GM19397 (cell line): ENCODE data around the gene LTA4H.

Experiments used
- ATAC-seq: cut with Tn5 transposase; IDR thresholded peaks from one replicate; pipeline ENCODE4 v1.9.1; 2021; ENCODE audit warnings: mild to moderate bottlenecking, moderate library complexity; ENCODE audit not compliant: unreplicated experiment

LTA4H gene

GRCh38 chr12:95966287-95966870, 69.0 kb downstream of the LTA4H start:
- no peak for ATAC-seq

GRCh38 chr12:95963096-95963495, 72.3 kb downstream of the LTA4H start:
- ATAC-seq, result no peak

DNA sequence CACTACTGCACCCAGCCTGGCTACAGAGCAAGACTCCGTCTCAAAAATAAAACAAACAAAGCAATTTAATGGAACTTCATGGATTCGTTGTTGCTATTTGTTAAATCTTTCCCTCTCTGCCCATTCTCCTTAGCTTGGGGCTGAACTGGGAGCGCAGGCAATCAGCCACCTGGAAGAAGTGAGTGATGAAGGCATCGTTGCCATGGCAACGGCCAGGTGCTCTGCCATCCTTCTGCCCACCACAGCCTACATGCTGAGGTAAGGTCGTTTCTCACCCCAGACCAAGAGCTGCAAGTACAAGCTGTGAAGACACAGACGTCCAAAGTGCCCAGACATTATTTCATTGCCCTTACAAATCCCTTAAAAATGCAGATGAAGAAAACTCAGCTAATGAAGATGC, 73.2 kb downstream of the LTA4H start:
- ATAC-seq, result no peak

GRCh38 chr12:95960241-95960640, 75.1 kb downstream of the LTA4H start:
- ATAC-seq, result no peak

DNA sequence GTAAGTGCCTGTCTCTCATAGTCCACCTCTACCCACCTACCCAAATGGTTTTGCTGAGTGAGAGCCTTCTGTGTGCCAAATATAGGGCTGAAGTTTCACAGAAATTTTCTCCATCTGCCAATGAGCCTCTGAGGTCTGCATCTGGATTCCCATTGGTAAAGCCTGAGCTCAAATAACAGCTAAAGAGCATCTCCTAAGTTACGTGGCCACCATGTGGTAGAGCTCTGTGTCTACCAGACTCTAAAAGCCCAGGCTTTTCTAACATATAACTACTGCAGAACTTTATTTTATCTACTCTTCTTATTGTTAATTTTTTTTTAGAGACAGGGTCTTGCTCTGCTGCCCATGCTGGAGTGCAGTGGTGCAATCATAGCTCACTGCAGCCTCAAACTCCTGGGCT, 76.3 kb downstream of the LTA4H start:
- ATAC-seq, result no peak

- no peak for ATAC-seq
Observed at GRCh38 chr12:95956557-95957145, 78.7 kb downstream of the LTA4H start.

DNA sequence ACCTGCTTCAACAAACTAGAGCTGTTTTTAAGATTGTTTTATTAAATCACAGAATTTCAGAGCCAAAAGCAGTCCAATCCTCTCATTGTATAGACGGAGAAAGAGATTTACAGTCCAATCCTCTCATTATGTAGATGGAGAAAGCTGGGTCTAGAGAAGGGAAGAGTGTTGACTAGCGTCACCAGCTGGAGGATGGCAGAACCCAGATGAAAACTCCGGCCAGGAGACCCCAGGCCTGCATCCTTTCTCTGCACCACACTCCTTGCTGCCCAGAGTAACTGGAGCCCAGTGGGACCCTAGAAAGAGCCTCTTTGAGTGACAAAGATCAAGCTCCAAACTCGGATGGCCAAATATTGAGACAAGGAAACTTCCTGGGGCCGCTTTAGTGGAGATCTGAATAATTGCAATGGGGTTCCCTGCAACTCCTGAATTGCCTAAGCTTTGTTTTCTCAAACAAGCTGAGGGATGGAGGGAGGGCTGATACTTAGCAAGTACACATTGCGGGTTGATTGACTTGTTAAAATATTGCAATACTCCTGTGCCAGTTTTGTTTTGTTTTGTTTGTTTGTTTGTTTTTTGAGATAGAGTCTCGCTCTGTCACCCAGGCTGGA, 79.7 kb downstream of the LTA4H start:
- no peak for ATAC-seq

DNA sequence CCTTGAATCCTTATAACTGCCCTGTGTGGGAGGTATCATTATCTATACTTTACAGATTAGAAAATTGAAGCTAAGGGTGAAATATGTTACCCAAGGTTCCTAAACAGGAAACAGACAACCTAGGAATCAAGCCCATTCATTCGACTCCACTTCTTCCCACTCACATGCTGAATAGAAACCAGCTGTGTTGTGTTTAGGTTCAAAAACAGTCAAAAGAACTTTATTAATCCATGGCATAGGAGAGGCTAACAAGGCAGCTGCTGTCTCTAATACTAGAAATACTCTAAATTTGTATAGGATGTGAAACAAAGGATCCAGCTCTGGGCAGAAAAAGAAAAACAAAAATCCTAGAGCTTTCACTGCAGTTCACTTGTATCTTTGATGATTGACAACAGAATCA, 82.4 kb downstream of the LTA4H start:
- ATAC-seq, result no peak

- ATAC-seq, result no peak
Observed at GRCh38 chr12:95951515-95951914, 83.9 kb downstream of the LTA4H start.
